MCF 10A (cell line): ENCODE data around the gene FBH1. TPM values are rescaled to one million over a fixed set of nuclear protein-coding genes. Genes with fewer than 3 reads are reported as not detected.
"Not testable (repeated sequence)": the region's sequence is repeated elsewhere in the genome, so short reads cannot be mapped to it uniquely, and the experiment has no call there.

Experiments used
- BruUV-seq: library from RNA; stranded (reverse); fragments of 400-500 nt; replicated peaks from 2 replicates; lab custom pipeline; 2021; lab: Mats Ljungman, UMichigan
- CTCF ChIA-PET: fragments of 300-600 bp; sonication (Branson Sonifier 250); formaldehyde crosslinking; extraction: SDS; loops from one replicate; lab custom pipeline; 2021; ENCODE audit warnings: antibody characterized with exemption, inconsistent platforms; lab: Yijun Ruan, JAX
- POLR2A ChIA-PET: fragments of 300-600, 350-650 bp; sonication (Branson Sonifier 250); formaldehyde crosslinking; extraction: SDS; loops from one replicate; lab custom pipeline; 2020; ENCODE audit warnings: antibody characterized with exemption, inconsistent platforms; lab: Yijun Ruan, JAX
- DNase-seq: peaks from one replicate; pipeline ENCODE4 v3.0.0-alpha.2; 2018; ENCODE audit not compliant: unreplicated experiment
- H3K27ac Mint-ChIP-seq: one replicate; pipeline ENCODE4 v1.8.0; 2022; ENCODE audit warnings: mild to moderate bottlenecking, low read depth, mixed read lengths; ENCODE audit not compliant: unreplicated experiment
- H3K27me3 Mint-ChIP-seq: one replicate; pipeline ENCODE4 v1.8.0; 2022; ENCODE audit warnings: mixed read lengths; ENCODE audit not compliant: insufficient read depth, unreplicated experiment
- H3K36me3 Mint-ChIP-seq: one replicate; pipeline ENCODE4 v1.8.0; 2022; ENCODE audit warnings: mild to moderate bottlenecking, moderate library complexity, mixed read lengths; ENCODE audit not compliant: insufficient read depth, unreplicated experiment
- H3K4me1 Mint-ChIP-seq: one replicate; pipeline ENCODE4 v1.8.0; 2022; ENCODE audit warnings: mixed read lengths; ENCODE audit not compliant: insufficient read depth, unreplicated experiment
- H3K4me3 Mint-ChIP-seq: one replicate; pipeline ENCODE4 v1.8.0; 2022; ENCODE audit warnings: mild to moderate bottlenecking, moderate library complexity, mixed read lengths; ENCODE audit not compliant: unreplicated experiment
- H3K9me3 Mint-ChIP-seq: one replicate; pipeline ENCODE4 v1.8.0; 2022; ENCODE audit warnings: mixed read lengths; ENCODE audit not compliant: unreplicated experiment
- intact Hi-C: fragments of 100-400 bp; cut with micrococcal nuclease; formaldehyde crosslinking; loops from 2 replicates; pipeline ENCODE4 v1.14.1; 2022
- total RNA-seq: library from RNA; stranded (reverse); gene quantifications from 2 replicates; pipeline ENCODE4 v1.2.3, GENCODE V29; 2022
- TF ChIP-seq, protein P1 (sequence below): fragments of 200-600 bp; IDR thresholded peaks from one replicate; pipeline ENCODE4 v1.8.0; 2022; ENCODE audit warnings: antibody characterized with exemption, mild to moderate bottlenecking; ENCODE audit not compliant: unreplicated experiment

FBH1 gene
- total RNA-seq, 1 experiment from 2014 or later = 61.8 TPM

DNA sequence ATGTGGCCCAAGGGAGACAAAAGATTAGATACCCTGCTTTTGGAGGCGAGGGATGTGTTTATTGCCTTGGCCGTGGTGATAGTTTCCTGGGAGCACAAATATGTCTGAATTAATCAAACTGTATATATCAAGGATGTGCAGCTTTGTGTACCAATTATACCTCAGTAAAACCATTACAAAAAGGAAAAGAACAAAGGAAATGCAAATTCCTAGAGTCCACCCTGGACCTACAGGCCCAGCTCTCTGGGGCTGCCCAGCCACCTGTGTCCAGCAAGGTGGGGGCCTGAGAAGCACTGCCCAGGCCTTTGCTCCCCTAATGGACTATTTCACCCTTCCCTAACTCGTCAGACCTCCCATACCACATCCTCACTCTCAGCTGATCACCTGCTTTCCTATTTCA lies 20.9 kb upstream of the FBH1 start:
- no peak overlapping the region for H3K27ac Mint-ChIP-seq

DNA sequence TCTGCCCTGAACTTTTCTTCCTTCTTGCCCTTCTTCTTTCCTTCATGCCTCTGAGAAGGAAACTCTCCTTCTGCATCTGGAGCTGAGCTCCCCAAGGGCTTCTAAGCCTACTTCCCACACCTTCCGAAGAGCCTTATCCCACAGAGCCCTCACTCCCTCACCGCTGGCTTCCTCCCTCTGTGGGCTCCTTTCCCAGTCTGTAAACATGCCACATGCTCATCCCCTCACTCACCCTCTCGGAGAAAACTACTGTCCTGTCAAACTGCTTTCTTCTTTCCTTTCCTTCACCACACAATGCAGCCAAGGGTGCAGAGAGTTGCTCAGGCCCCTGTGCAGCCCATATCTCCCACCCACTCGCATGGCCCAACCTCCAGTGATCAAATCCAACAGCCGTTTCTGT lies 18.4 kb upstream of the FBH1 start:
- Mint-ChIP-seq H3K27me3 (no peaks in the 10 kb centered on the region), H3K36me3 (peaks cover 15% of the 10 kb centered on the region), H3K9me3 (peaks cover 19% of the 10 kb centered on the region), H3K4me3 (no peak overlapping the region), H3K4me1 (peaks cover 4% of the 10 kb centered on the region), H3K27ac (no peak overlapping the region)
- DNase-seq = no peak
- intact Hi-C loops = no loop called here
- TF ChIP-seq, protein P1, sequence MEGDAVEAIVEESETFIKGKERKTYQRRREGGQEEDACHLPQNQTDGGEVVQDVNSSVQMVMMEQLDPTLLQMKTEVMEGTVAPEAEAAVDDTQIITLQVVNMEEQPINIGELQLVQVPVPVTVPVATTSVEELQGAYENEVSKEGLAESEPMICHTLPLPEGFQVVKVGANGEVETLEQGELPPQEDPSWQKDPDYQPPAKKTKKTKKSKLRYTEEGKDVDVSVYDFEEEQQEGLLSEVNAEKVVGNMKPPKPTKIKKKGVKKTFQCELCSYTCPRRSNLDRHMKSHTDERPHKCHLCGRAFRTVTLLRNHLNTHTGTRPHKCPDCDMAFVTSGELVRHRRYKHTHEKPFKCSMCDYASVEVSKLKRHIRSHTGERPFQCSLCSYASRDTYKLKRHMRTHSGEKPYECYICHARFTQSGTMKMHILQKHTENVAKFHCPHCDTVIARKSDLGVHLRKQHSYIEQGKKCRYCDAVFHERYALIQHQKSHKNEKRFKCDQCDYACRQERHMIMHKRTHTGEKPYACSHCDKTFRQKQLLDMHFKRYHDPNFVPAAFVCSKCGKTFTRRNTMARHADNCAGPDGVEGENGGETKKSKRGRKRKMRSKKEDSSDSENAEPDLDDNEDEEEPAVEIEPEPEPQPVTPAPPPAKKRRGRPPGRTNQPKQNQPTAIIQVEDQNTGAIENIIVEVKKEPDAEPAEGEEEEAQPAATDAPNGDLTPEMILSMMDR = no peak
- no TSS peak for BruUV-seq
- ChIA-PET POLR2A (interaction anchor here (0.6 kb wide), 1 partner anchor 15 kb away, joined by 3 read pairs; no protein-coding TSS in a partner anchor), CTCF (interaction anchor here (4.6 kb wide), 1 partner anchor 10 kb away, joined by 43 read pairs; no protein-coding TSS in a partner anchor)

More for the DNA sequence above, 20.9 kb upstream of the FBH1 start:
- Mint-ChIP-seq H3K4me1 (peaks cover 6% of the 10 kb centered on the region), H3K27me3 (no peaks in the 10 kb centered on the region), H3K4me3 (no peak overlapping the region), H3K9me3 (peaks cover 23% of the 10 kb centered on the region), H3K36me3 (peaks cover 6% of the 10 kb centered on the region)
- no peak for DNase-seq
- intact Hi-C loops = no loop called here
- TF ChIP-seq, protein P1 = no peak
- no TSS peak for BruUV-seq
- CTCF ChIA-PET = interaction anchor here (1.5 kb wide), 1 partner anchor 94 kb away, joined by 4 read pairs; no protein-coding TSS in a partner anchor
- POLR2A ChIA-PET = interaction anchor here (0.6 to 2.7 kb wide), 3 partner anchors 56 to 260 kb away, joined by 3 to 8 read pairs (median 4); partner anchors contain the start of gene GDI2

DNA sequence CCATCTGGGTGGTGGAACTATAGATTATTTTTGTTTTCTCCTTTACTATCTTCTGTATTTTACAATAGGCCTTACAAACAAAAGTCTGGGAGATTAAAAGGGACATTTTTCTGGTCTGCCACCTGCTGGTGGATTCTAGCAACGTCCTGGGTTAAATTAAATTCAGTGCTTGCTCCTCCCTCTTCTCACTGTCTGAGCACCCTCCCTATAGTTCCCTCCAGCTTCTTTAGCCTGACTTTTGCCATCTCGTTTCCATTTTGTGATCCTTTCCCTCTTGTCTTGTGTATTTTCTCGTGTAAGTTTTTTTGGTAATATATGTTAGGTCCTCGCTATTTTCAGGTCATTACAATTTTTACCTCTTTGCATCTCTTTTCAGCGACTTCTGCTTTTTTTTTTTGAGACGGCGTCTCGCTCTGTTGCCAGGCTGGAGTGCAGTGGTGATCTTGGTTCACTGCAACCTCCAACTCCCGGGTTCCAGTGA lies 16.5 kb upstream of the FBH1 start:
- TF ChIP-seq, protein P1 = peak; percentile 46
- no peak overlapping the region for H3K4me3 Mint-ChIP-seq
- no peaks in the 10 kb centered on the region for H3K4me1 Mint-ChIP-seq
- ChIA-PET POLR2A (interaction anchor here (0.7 to 2.4 kb wide), 10 partner anchors 9 to 89 kb away, joined by 3 to 10 read pairs (median 3); partner anchors contain the start of genes ANKRD16, FBH1 and GDI2), CTCF (interaction anchor here (0.6 to 4.6 kb wide), 13 partner anchors 12 to 1059 kb away, joined by 3 to 43 read pairs (median 3); no protein-coding TSS in a partner anchor)
- peaks cover 4% of the 10 kb centered on the region for H3K9me3 Mint-ChIP-seq
- H3K27ac Mint-ChIP-seq = no peak overlapping the region
- peak; percentile 77 for DNase-seq
- BruUV-seq = no TSS peak
- H3K27me3 Mint-ChIP-seq = no peaks in the 10 kb centered on the region
- H3K36me3 Mint-ChIP-seq = peaks cover 33% of the 10 kb centered on the region
- intact Hi-C loops = loop anchor here (1.0 to 2.0 kb wide), 4 partner anchors 60 to 431 kb away; partner anchors contain the start of genes GDI2 and TASOR2

DNA sequence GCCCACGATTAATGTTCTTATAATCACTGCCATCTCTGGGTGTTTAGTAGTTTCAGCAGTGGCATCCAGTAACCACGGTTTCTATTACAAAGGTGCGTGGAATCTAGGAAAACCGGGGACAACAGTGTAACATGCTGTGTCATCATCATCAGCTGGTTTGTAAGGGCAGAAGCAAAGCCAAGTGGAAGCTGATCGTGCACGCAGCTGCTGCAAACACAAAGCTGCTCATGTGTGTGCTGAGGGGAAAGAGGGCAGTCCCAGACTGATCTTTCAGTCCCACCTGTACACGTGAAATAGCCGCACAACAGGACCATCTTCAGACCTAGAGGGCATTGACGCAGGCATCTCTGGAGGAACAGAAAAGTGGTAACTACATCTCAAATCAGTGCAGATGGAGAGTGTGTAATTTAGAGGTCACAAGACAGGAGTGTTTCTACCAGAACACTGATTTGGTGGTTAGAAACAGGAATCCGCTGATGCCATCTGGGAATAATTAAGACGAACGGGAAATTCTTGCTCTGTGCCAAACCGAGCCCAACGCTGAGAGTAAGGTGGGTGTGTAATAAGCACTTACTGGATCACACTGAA lies 13.8 kb upstream of the FBH1 start:
- no TSS peak for BruUV-seq
- CTCF ChIA-PET = no interaction called here
- H3K27me3 Mint-ChIP-seq = no peaks in the 10 kb centered on the region
- no peak overlapping the region for H3K4me3 Mint-ChIP-seq
- H3K36me3 Mint-ChIP-seq = peaks cover 60% of the 10 kb centered on the region
- no peak for DNase-seq
- TF ChIP-seq, protein P1 = no peak
- no peaks in the 10 kb centered on the region for H3K4me1 Mint-ChIP-seq
- POLR2A ChIA-PET = interaction anchor here (0.7 to 2.6 kb wide), 2 partner anchors 10 to 14 kb away, joined by 3 to 11 read pairs; partner anchors contain the start of genes ANKRD16 and FBH1
- no peak overlapping the region for H3K27ac Mint-ChIP-seq
- no peaks in the 10 kb centered on the region for H3K9me3 Mint-ChIP-seq
- intact Hi-C loops = no loop called here

DNA sequence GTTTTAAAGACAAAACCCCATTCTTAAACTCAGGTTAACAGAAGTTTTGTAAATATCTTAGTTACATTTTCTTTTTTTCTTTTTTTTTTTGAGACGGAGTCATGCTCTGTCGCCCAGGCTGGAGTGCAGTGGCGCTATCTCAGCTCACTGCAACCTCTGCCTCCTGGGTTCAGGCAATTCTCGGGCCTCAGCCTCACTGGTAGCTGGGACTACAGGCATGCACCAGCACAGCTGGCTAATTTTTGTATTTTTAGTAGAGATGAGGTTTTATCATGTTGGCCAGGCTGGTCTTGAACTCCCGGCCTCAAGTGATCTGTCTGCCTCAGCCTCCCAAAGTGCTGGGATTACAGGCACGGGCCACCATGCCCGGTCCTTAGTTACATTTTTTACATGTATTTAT lies 13.0 kb upstream of the FBH1 start:
- ChIA-PET CTCF (interaction anchor here (0.6 kb wide), 1 partner anchor 82 kb away, joined by 4 read pairs; no protein-coding TSS in a partner anchor), POLR2A (interaction anchor here (1.1 to 2.6 kb wide), 3 partner anchors 9 to 64 kb away, joined by 4 to 11 read pairs (median 6); partner anchors contain the start of gene GDI2)
- H3K4me1 Mint-ChIP-seq, H3K27ac Mint-ChIP-seq, intact Hi-C loops, H3K27me3 Mint-ChIP-seq, H3K9me3 Mint-ChIP-seq, DNase-seq, H3K4me3 Mint-ChIP-seq, BruUV-seq: not testable (repeated sequence)
- peaks cover 62% of the 10 kb centered on the region for H3K36me3 Mint-ChIP-seq
